Activated naive CD8-positive, alpha-beta T cell treated with anti-CD3 and anti-CD28 coated beads, Interleukin-2, amount 50 U/mL, for 16 hours (primary cell): ENCODE data around the gene PTPRG.

ENCODE experiments used
- DNase-seq: peaks from one replicate; pipeline ENCODE4 v3.0.0-alpha.2; 2020; ENCODE audit warnings: low read depth, low spot score

Gene PTPRG

GRCh38 chr3:61589856-61590255 is 28.5 kb downstream of the PTPRG start:
- DNase-seq = no peak

- DNase-seq = no peak
These were observed 29.9 kb downstream of the PTPRG start for GRCh38 chr3:61591300-61591699.

GRCh38 chr3:61593446-61594029 is 32.2 kb downstream of the PTPRG start:
- DNase-seq = no peak

GRCh38 chr3:61594144-61594963 is 33.0 kb downstream of the PTPRG start:
- DNase-seq = no peak

GRCh38 chr3:61594964-61595285 is 33.6 kb downstream of the PTPRG start:
- DNase-seq = no peak

- DNase-seq = no peak
These were observed 33.9 kb downstream of the PTPRG start for GRCh38 chr3:61595288-61595687.

GRCh38 chr3:61595826-61596225 is 34.5 kb downstream of the PTPRG start:
- no peak for DNase-seq

GRCh38 chr3:61597906-61598305 is 36.5 kb downstream of the PTPRG start:
- DNase-seq = no peak

GRCh38 chr3:61600195-61600594 is 38.8 kb downstream of the PTPRG start:
- no peak for DNase-seq

- no peak for DNase-seq
These were observed 40.5 kb downstream of the PTPRG start for GRCh38 chr3:61601831-61602230.

- no peak for DNase-seq
These were observed 41.1 kb downstream of the PTPRG start for GRCh38 chr3:61602466-61602865.

- no peak for DNase-seq
These were observed 44.3 kb downstream of the PTPRG start for GRCh38 chr3:61605589-61606175.

- no peak for DNase-seq
These were observed 44.8 kb downstream of the PTPRG start for GRCh38 chr3:61606196-61606595.

- no peak for DNase-seq
These were observed 46.7 kb downstream of the PTPRG start for GRCh38 chr3:61608072-61608471.

GRCh38 chr3:61608711-61609110 is 47.3 kb downstream of the PTPRG start:
- DNase-seq = no peak

- DNase-seq = no peak
These were observed 48.9 kb downstream of the PTPRG start for GRCh38 chr3:61610316-61610715.

- no peak for DNase-seq
These were observed 51.1 kb downstream of the PTPRG start for GRCh38 chr3:61612211-61613194.

- no peak for DNase-seq
These were observed 52.3 kb downstream of the PTPRG start for GRCh38 chr3:61613666-61614065.

GRCh38 chr3:61615643-61616042 is 54.3 kb downstream of the PTPRG start:
- DNase-seq = no peak

- DNase-seq = no peak
These were observed 55.2 kb downstream of the PTPRG start for GRCh38 chr3:61616586-61616985.

GRCh38 chr3:61617041-61617440 is 55.7 kb downstream of the PTPRG start:
- no peak for DNase-seq

GRCh38 chr3:61617651-61618050 is 56.3 kb downstream of the PTPRG start:
- no peak for DNase-seq
